ENCODE measurements around the gene RBSN.

RBSN gene

DNA sequence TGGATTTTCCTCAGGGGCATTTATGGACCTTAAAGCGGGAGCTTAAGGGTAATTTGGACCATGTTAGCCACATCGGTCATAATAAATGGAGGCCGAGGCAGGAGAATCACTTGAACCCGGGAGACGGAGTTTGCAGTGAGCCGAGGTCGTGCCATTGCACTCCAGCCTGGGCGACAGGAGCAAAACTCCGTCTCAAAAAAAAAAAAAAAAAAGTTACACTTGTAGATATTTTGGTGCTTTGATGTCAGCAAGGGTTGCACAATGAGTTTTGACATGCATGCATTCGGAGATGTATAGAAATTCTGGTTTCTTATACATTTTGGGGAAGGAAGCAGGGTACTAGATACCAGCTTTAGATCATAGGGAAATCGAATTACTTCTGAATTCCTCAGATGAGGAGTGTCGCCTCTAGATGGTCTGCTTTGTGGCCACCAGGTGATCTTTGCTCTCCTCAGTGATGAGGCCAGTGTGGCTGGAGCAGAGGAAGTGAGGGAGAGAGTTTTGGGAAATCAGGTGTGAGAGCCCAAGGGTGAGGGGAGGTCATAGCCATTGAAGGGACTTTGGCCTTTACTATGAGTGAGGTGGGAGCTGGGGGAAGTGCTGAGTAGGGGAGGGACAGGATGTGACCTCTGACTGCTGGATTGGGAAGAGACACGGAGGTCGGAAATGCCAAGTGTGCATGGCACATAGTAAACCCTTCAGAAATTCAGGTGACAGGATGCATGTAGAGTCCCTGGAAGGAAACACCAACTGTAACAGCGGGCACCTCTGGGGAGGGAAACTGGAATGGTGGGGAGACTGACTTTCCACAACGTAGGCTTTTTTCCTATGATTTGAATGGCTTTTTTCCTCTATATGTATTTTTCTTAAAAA lies 8.4 kb upstream of the RBSN start:
- H3K27ac ChIP-seq = no peak overlapping the region
- H4K20me1 ChIP-seq = no peaks in the 10 kb centered on the region
- no peak overlapping the region for H3K4me2 ChIP-seq
- no peak for TF ChIP-seq Cebpa-rat (IDR thresholded peaks at IDR 0.05)
- no peak overlapping the region for H3K9ac ChIP-seq
- no peaks in the 10 kb centered on the region for H3K9me3 ChIP-seq (replicated peaks in 1 of 11)
- no peak overlapping the region for H3K4me3 ChIP-seq
- peaks cover 4 to 13% (median 8%) of the 10 kb centered on the region in 10 experiments; a peak in 19 of 20 replicates for H3K4me1 ChIP-seq
- no peaks in the 10 kb centered on the region for H3K27me3 ChIP-seq
- H3K36me3 ChIP-seq = no peaks in the 10 kb centered on the region

DNA sequence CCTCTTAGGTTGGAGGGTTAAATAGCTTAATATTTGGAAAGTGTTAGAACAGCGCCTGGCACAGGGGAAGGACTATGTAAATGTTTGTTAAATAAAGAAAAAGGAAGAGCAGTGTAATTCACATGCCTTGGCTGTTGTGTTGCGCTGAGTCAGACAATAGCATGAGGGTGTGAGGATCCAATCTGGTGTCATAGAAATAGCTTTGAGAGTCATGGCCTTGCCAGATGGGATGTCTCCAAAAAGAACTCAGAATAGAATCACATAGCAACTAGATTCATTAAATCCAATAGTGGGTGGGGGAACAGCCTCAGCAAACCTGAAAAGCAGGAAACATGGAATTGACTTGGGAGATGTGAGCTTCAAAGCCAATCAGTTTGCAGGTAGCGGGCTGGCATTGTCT lies 3.9 kb upstream of the RBSN start:
- Histone ChIP-seq H3K4me2 (peak overlapping the region; percentile 13 to 82 (median 45); a peak in 16 of 22 replicates), H3K4me1 (peaks cover 21 to 36% (median 29%) of the 10 kb centered on the region in 10 experiments), H3K9me3 (replicated peaks in 1 of 11) (no peaks in the 10 kb centered on the region), H3K4me3 (no peak overlapping the region), H3K36me3 (no peaks in the 10 kb centered on the region), H3K27me3 (no peaks in the 10 kb centered on the region), H3K27ac (peak overlapping the region in 1 of 11 experiments; percentile 0; a peak in 1 of 22 replicates), H4K20me1 (peaks cover 0 to 3% (median 0%) of the 10 kb centered on the region in 11 experiments; a peak in 7 of 22 replicates), H3K9ac (no peak overlapping the region)
- no peak for TF ChIP-seq Cebpa-rat (IDR thresholded peaks at IDR 0.05)

DNA sequence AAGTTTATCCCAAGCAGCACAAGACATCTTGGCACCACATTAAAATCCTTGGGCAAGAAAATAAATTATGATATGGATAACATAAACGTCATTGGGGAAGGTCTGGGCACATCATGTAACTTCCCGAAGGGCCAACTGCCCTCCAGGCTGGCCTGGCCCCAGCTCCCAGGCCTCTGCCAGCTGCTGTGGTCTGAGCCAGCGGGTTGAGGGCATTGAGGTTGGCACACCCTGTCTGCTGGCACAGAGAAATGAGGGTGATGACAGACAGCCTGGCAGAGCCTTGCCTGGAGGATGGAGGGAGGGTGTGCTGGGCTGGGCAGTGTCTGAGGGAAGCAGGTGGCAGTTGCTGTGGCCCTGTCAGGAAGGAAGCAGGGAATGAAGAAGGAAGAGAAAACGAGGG lies 3.3 kb upstream of the RBSN start:
- no peaks in the 10 kb centered on the region for H3K36me3 ChIP-seq
- H3K4me2 ChIP-seq = peak overlapping the region; percentile 13 to 82 (median 45)
- H3K9me3 ChIP-seq (replicated peaks in 1 of 11) = no peaks in the 10 kb centered on the region
- H4K20me1 ChIP-seq = peaks cover 0 to 9% (median 5%) of the 10 kb centered on the region in 11 experiments; a peak in 10 of 22 replicates
- H3K27me3 ChIP-seq = no peaks in the 10 kb centered on the region
- H3K4me1 ChIP-seq = peaks cover 27 to 42% (median 34%) of the 10 kb centered on the region in 10 experiments
- H3K9ac ChIP-seq = no peak overlapping the region
- H3K27ac ChIP-seq = peak overlapping the region in 2 of 11 experiments; percentile 0 to 35; a peak in 2 of 22 replicates
- no peak overlapping the region for H3K4me3 ChIP-seq
- no peak for TF ChIP-seq Cebpa-rat (IDR thresholded peaks at IDR 0.05)

DNA sequence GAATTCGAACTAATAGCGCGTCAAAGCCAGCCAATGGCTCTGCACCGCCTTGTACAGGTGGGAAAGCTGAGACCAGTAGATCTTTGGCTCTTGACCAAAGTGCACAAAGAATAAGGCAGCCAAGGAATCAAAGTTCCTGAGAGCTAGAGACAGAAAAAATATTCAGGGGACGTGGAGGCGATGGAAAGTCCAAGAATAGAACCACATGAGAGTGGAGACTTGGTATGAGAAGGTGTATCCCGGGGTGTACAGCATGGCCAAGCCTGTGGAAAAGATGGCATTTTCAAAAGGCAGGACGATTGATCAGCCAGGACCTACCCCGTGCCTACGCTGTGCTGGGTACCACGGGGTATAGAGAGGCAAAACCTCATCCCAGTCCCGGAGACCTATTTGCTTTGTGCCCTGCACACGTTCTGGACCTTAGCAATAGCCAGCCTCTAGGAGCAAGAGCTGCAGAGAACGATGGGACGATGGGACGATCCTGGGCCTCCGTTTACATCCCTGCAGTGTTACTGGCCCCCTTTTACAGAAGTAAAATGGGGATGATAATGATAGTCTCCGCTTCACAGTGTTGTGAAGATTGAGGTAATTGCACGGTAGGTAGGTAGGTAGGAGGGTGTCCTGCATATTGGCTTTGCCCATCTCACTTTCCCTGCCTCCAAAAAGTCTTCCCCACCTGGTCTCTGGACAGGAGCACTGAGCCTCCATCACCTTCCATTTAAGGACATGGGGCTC lies 583 bp upstream of the RBSN start:
- H3K9me3 ChIP-seq (replicated peaks in 1 of 11) = no peaks in the 10 kb centered on the region
- H3K36me3 ChIP-seq = peaks cover 14 to 20% (median 16%) of the 10 kb centered on the region in 11 experiments
- no peaks in the 10 kb centered on the region for H3K27me3 ChIP-seq
- H3K9ac ChIP-seq = peak overlapping the region; percentile 71 to 91 (median 84)
- no peak for TF ChIP-seq Cebpa-rat (IDR thresholded peaks at IDR 0.05)
- peak overlapping the region; percentile 74 to 88 (median 82) for H3K4me3 ChIP-seq
- H3K27ac ChIP-seq = peak overlapping the region; percentile 44 to 88 (median 78); a peak in 21 of 22 replicates
- peak overlapping the region; percentile 76 to 92 (median 83) for H3K4me2 ChIP-seq
- H4K20me1 ChIP-seq = peaks cover 0 to 23% (median 14%) of the 10 kb centered on the region in 11 experiments; a peak in 12 of 22 replicates
- H3K4me1 ChIP-seq = peaks cover 39 to 65% (median 52%) of the 10 kb centered on the region in 10 experiments

DNA sequence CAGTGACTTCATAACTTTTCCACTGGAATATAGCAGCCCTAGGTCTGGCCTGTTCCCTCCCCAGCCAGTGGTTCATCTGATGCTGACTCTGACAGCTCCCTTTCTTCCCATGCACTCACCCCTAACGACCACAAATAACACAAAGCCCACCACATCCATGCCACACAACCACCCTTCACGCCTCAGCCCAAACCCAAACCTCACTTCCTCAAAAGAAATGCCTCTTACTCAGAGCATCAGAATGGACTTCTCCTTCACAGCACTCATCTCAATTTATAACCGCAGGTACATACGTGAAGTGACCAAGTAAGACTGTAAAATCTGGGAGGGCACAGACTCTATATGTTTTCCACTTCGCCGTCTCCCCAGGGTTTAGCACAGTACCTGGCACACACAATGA lies 1.1 kb downstream of the RBSN start:
- H3K4me2 ChIP-seq = peak overlapping the region; percentile 58 to 89 (median 81)
- no peaks in the 10 kb centered on the region for H3K9me3 ChIP-seq (replicated peaks in 1 of 11)
- H3K36me3 ChIP-seq = peaks cover 23 to 37% (median 32%) of the 10 kb centered on the region in 11 experiments
- H3K4me1 ChIP-seq = peaks cover 39 to 60% (median 51%) of the 10 kb centered on the region in 10 experiments
- peak overlapping the region in 10 of 11 experiments; percentile 82 to 91 (median 85); a peak in 21 of 22 replicates for H3K9ac ChIP-seq
- TF ChIP-seq Cebpa-rat (IDR thresholded peaks at IDR 0.05) = no peak
- peak overlapping the region; percentile 74 to 88 (median 82) for H3K4me3 ChIP-seq
- H3K27ac ChIP-seq = peak overlapping the region in 7 of 11 experiments; percentile 78 to 88 (median 81); a peak in 12 of 22 replicates
- peaks cover 0 to 23% (median 15%) of the 10 kb centered on the region in 11 experiments; a peak in 12 of 22 replicates for H4K20me1 ChIP-seq
- H3K27me3 ChIP-seq = no peaks in the 10 kb centered on the region

DNA sequence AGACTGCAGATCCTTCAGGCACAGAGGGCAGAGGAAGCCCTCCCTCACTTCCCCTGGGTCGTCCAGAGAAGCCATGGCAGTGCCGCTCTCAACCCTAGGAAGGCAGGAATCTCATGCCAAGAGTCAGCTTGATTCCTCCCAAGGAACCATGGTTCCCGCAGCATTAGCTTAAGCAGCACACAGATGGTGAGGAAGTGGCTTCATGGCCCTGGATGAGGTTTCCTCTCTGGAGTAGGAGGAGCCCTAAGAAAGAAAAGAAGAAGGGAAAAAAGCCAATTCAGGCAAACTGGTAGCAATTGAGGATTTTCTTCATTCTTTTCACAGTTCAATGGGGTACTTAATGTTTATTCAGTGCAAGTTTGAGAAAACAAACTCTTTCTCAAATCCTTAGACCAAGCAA lies 2.9 kb downstream of the RBSN start:
- no peak for TF ChIP-seq Cebpa-rat (IDR thresholded peaks at IDR 0.05)
- Histone ChIP-seq H4K20me1 (peaks cover 0 to 23% (median 15%) of the 10 kb centered on the region in 11 experiments; a peak in 12 of 22 replicates), H3K9me3 (replicated peaks in 1 of 11) (no peaks in the 10 kb centered on the region), H3K9ac (no peak overlapping the region; a peak in 1 of 22 replicates), H3K4me2 (peak overlapping the region in 9 of 11 experiments; percentile 6 to 89 (median 58); a peak in 16 of 22 replicates), H3K4me1 (peaks cover 29 to 42% (median 36%) of the 10 kb centered on the region in 10 experiments), H3K4me3 (no peak overlapping the region), H3K27ac (peak overlapping the region in 2 of 11 experiments; percentile 26 to 49; a peak in 4 of 22 replicates), H3K36me3 (peaks cover 36 to 54% (median 49%) of the 10 kb centered on the region in 11 experiments), H3K27me3 (no peaks in the 10 kb centered on the region)

DNA sequence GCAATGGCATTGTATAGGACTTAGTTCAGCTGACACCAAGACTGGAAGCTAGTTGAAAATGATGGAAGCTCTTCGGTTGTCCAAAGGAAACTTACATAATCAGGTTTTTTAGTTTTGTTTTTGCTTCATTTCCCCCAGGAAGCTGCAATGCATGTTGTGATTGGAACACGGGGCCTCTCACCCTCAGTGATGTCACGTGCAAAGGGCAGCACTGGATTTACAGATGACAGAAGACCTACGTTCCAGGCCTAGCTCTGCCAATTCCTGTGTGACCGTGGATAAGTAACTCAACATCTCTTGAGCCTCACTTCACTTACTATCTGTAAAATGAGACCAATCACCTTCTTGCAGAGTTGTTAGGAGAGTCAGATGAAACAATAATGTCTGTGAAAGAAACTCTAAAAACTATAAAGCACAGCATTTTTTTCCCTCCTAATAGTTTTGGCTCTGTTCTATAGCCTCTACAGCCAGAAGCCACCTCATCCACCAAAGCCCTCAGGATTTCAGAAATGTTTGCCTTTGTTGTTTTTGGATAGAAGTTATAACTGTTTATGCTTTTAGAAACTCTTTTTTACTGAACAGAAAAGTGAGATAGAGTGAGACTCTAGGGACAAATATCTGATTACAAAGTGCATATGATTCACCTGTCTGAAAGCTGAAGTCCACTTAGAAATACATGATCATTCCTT lies 4.6 kb downstream of the RBSN start:
- no peak overlapping the region for H3K9ac ChIP-seq
- no peaks in the 10 kb centered on the region for H3K27me3 ChIP-seq
- TF ChIP-seq Cebpa-rat (IDR thresholded peaks at IDR 0.05) = no peak
- no peaks in the 10 kb centered on the region for H3K9me3 ChIP-seq (replicated peaks in 1 of 11)
- peaks cover 50 to 72% (median 66%) of the 10 kb centered on the region in 11 experiments for H3K36me3 ChIP-seq
- peaks cover 22 to 34% (median 29%) of the 10 kb centered on the region in 10 experiments for H3K4me1 ChIP-seq
- no peak overlapping the region for H3K27ac ChIP-seq
- no peak overlapping the region for H3K4me3 ChIP-seq
- H3K4me2 ChIP-seq = no peak overlapping the region
- peaks cover 0 to 23% (median 15%) of the 10 kb centered on the region in 11 experiments; a peak in 12 of 22 replicates for H4K20me1 ChIP-seq

DNA sequence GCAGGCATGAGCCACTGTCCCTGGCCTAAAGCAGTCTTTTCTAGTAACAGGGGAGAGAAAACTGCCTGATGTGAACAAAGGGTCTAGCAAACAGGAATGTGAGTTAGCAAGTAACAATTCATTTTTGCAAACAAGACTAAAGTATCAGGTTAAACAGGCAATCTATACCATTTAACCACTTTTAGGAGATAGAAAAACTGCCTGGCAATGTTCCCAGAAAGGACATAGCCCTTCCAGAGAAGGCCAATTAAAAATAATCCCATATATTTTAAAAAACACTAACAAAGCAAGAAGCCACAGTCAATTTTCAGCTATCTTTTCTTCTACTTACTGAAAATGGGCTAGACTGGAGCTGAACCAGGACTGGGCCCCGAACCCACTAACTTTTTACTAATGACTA lies 6.3 kb downstream of the RBSN start:
- Histone ChIP-seq H4K20me1 (peaks cover 0 to 23% (median 14%) of the 10 kb centered on the region in 11 experiments; a peak in 12 of 22 replicates), H3K4me3 (no peak overlapping the region), H3K27ac (no peak overlapping the region), H3K9me3 (replicated peaks in 1 of 11) (no peaks in the 10 kb centered on the region), H3K9ac (no peak overlapping the region), H3K36me3 (peaks cover 66 to 87% (median 82%) of the 10 kb centered on the region in 11 experiments), H3K4me1 (peaks cover 16 to 29% (median 23%) of the 10 kb centered on the region in 10 experiments), H3K27me3 (no peaks in the 10 kb centered on the region), H3K4me2 (no peak overlapping the region)
- TF ChIP-seq Cebpa-rat (IDR thresholded peaks at IDR 0.05) = no peak
